Urothelium cell line (cell line): ENCODE data around the gene MT1A.

Experiments used
- DNase-seq: peaks from one replicate; pipeline ENCODE4 v3.0.0; 2011; ENCODE audit warnings: low spot score, mixed read lengths
- FAIRE-seq: peaks from 2 replicates; lab custom pipeline; 2011; peaks lifted over from hg19 to GRCh38; lab: Jason Lieb, UNC

MT1A gene

DNA sequence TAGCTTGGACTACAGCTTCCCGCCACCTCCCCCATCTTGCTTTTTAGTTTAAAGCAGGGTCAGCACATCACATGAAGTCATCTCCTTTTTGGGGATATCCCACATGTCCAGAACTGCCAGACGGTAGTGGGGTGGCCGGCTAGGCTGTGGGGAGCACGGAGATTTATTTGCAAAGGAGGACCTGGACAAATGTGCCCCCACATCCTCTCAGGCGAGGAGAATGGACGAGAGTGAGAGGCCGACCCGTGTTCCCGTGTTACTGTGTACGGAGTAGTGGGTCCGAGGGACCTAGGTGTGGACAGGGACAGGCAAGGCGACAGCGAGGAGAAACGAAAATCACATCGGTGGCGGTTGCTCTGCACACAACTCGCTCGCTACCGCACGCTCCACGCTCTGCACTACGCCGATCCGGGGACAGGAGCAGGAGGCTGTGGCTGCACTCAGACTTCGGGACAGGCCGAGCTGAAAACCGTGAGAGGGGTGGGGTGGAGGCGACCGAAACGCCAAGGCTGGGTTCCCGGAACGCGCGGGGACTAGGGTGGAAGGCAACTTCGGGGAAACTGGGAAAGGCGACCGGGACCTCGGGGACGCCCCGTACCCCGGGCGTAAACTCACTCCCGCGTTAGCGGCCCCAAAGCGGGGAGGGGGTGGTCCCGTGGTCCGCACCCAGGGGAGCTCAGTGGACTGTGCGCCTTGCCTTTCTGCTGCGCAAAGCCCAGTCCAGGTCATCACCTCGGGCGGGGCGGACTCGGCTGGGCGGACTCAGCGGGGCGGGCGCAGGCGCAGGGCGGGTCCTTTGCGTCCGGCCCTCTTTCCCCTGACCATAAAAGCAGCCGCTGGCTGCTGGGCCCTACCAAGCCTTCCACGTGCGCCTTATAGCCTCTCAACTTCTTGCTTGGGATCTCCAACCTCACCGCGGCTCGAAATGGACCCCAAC is at the start of gene MT1A:
Gene MT1A (plus strand): TSS at position 853 of the 937 bp plus-strand sequence. CDS start 73 bp downstream, at position 926.
- no peak for FAIRE-seq
- no peak for DNase-seq

DNA sequence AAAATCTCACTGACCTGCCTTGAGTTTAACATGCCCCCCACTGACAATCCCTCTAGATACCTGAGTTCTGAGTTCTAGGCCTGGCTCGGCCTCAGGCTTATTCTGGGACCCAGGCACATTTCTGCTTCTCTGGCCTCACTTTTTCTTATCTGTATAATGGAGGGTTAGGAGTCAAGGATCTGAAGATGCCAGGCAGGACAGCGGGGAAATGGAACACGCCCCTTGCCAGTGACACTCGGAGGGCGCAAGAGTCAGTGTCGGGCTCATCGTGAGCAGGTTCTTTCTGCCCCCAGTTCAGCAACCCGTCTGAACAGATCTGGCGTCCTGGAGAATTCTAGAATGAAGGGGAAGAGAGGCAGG is 49.7 kb upstream of the MT1A start:
- DNase-seq = no peak
- FAIRE-seq = no peak

DNA sequence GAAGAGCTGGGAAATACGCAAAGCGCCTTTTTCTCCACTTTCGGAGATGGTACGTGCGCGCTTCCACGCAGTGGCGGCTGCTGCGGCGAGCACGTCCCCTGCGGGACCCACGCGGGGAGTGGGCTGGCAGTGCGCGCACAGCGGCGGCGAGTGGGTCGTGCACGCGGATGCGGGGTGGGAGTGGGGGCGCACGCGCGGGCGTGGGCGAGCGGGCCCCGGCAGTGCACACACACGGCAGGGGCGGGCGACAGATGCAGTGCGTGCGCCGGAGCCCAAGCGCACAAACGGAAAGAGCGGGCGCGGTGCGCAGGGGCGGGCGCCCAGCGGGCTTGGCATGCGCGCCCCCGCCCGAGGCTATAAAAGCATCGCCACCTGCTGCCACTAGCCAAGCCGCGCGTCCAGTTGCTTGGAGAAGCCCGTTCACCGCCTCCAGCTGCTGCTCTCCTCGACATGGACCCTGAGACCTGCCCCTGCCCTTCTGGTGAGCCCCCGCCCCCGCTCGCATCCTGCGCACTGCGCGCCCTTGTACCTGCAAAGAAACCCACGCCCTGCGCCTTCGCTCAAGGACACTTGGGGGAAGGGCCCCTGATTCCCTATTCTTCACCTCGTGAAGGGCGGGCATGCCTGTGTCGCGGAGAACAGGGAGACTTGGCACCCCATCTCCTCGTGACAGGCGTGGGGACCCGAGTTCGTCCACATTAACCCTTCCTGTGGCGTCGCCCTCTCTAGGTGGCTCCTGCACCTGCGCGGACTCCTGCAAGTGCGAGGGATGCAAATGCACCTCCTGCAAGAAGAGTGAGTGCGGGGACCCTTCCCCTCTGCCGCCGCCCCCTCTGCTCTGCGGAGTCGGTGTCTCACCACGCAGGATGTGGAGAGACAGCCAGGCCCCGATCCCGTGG is 49.1 kb upstream of the MT1A start, which contains the start of gene MT3:
Gene MT3 (plus strand): TSS at position 388 of the 899 bp plus-strand sequence. CDS start 63 bp downstream, at position 451.
- FAIRE-seq = no peak
- DNase-seq = no peak

DNA sequence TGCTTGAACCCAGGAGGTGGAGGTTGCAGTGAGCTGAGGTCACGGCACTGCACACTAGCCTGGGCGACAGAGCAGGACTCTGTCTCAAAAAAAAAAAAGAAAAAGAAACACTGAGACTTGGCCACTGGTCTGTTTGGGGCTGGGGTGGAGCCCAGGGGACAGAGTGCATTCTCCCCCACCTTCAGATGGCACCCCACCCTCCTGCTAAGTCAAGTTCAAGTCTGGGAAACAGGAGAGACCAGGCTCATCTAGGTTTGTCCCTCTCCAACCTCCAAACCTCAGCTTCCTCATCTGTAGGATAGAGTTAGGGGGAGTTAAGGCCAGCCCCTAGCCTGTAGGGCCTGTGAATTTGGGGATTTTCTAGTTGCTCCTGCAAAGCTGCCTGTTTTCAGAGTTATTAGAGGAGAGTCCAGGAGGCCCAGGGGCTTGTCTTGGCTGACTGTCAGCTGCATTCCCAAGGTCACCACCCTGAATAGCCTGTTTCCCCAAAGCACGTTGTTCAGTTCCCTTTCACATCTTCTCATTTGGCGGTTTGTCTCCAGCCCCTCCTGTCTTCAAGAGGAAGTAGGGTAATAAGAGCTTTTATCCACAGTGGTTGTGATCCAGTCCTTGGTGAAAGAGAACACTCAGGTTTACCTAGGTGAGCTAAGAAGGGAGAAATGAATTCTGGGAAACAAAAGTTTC is 46.9 kb upstream of the MT1A start:
- DNase-seq (no peak), FAIRE-seq (no peak)

DNA sequence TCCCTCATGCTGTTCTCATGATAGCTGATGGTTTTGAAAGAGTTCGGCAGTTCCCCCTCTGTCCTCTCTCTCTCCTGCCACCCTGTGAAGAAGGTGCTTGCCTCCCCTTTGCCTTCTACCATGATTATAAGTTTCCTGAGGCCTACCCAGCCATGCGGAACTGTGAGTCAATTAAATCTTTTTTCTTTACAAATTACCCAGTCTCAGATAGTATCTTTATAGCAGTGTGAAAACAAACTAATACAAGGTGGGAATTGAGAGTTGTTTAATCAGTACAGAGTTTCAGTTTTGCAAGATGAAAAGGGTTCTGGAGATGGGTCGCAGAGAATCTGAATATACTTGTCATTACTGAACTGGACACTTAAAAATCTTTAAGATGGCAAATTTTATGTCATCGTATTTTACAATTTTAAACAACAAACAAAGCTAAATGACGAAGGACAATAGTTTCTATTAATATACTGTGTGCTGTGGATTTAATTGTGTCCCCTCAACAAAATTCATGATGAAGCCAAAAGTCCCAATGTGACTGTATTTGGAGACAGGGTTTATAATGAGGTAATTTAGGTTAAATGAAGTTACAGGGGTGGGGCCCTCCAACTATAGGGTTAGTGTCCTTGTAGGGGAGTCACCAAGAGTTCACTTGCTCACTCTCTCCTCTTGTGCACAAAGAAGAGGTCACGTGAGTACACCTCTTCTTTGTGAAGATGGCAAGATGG is 44.7 kb upstream of the MT1A start:
- FAIRE-seq (no peak), DNase-seq (no peak)

DNA sequence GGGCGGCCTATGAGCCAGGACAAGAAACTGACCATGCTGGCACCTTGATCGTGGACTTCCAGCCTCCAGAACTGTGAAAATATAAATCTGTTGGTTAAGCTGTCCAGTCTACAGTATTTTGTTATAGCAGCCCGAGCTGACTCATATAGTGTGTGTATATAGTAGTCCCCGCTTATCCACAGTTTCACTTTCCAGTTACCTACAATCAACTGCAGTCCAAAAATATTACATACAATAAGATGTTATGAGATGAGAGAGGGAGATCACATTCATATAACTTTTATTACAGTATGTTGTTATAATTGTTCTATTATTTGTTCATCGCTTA is 44.2 kb upstream of the MT1A start:
- DNase-seq = no peak
- FAIRE-seq = no peak

DNA sequence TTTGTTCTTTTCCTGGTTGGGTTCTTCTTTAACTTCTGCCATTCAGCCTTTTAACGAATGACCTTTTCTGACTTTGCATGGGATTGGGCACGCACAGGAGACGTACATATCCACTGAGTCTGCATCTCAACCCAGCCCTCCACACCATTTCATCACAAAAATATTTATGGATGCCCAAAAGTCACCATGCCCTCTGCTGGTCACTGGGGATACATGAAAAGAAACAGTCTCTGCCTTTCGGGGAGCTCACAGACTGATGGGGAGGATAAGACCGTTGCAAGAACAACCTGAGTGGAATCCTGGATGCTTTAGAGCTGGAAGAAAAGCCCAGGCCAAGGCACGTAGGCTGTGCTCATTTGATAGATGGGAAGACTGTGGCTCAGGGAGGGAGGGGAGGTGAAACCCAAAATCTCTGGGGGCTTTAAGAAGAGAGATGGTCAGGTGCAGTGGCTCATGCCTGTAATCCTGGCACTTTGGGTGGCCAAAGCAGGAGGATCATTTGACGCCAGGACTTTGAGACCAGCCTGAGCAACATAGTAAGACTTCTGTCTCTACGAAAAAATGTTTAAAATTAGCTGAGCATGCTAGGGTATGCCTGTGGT is 38.0 kb upstream of the MT1A start:
- FAIRE-seq = peak; percentile 13
- DNase-seq = peak; percentile 72

DNA sequence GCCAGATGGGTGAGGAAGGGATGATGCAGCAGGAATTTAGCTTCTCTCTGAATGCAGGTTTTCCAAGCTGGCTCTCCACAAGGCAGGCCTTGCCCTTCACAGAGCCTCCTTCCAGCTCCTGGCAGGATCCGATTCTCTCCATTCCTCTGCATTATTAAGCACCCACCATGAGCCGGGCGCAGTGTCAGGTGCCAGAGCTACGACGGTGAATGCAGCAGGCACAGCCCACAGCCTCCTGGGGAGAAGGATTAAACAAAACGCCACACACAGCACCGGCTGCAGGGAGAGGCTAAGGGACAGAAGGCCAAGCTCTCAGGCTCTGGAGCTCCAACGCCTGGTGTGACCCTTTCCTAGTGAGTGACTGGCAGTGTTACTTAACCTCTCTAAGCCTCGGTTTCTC is 37.1 kb upstream of the MT1A start:
- DNase-seq (no peak), FAIRE-seq (no peak)

DNA sequence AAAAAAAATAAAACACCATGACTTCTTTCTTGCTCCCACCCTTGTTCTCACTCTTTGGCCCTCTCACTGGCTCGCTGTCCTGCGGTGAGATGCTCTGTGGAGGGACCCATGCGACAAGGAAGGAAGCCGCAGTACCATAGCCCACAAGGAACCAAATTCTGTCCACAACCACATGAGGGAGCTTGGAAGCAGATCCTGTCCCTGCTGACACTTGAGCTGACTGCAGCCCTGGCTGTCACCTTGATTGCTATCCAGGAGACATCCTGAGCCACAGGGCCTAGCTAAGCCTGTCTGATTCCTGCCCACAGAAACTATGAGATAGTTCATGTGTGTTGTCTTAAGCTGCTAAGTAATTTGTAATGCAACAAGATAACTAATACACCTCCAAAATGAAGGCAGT is 34.9 kb upstream of the MT1A start:
- DNase-seq = no peak
- FAIRE-seq = no peak

DNA sequence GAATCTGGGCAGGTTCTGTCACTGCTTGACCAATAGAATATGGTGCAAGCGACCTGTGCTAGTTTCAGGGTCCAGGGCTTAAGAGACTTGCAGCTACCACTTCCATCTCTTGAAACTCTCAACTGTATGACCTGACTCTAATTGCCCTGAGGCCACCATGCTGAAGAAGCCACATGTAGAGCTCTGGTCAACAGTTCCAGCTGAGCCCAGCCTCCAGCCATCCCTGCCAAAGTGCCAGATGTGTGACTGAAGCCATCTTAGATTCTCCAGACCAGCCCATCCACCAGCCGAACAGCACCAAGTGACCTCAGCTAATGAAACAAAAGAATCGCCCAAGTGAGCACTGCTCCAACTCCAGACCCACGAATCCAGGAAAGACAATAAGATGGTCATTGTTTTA is 33.5 kb upstream of the MT1A start:
- FAIRE-seq (no peak), DNase-seq (no peak)

DNA sequence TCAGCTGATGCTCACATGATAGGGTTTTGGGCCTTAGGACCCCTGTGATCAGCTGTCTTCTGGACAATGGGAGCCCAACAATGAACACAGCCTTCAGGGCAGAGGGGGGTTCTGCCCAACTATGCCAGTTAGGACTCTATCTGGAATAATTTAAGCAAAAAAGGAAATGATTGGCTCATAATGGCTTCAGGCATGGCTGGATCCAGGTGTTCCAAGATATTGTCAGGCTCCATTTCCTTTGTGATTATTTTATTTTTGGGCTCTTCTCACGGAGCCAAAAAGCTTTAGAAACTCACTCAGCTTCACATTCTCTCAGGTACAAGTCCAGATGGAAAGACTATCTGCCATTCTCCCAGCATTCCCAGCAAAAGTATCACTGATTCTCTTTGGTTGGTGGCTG is 33.0 kb upstream of the MT1A start:
- no peak for DNase-seq
- FAIRE-seq = no peak

DNA sequence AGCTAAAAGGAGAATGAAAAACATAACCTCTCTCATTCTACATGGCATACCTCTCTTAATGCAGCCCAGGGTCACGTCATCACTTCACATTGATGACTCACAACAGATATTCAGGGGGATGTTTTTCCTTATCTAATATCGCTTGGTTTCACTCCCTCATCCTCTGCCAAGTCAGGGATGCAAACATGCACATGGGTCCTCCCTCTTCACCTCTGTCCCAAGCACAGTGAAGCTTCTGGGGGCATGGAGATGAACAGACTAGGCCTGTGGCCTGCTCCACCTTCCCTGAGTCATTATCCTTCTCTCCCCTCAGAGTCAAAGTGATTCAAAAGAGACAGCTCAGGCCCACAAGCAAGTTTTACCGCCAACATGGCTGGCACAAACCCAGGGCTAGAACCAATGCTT is 32.4 kb upstream of the MT1A start:
- FAIRE-seq = no peak

DNA sequence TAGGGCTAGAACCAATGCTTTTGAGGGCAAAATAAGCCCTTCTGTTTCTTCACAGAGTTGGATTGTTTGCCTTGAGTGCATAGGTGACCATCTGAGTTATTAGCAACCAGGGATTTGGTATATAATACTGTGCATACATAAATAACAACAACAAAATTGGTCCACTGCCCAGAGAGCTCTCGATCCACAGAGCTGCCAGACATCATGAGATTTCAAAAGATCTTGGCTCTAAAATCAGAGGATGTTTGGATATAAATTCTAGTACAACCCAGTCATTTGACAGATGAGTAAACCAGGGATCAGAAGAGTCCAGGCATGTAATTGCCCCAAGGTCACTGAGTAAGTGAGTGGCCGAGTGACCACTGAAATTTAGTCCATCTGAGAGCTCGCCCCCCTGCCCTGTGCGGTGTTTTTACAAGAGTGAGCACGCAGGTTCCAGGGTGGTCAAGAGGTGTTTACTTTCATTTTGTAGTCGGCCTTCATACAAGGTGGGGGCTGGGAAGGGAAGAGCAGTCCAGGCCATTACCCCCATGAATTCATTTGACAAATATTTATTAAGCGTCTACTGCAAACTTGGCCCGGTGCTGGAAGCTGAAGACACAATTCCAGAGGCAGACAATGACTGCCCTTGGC is 31.9 kb upstream of the MT1A start:
- FAIRE-seq (no peak), DNase-seq (no peak)

More for the DNA sequence above, 32.4 kb upstream of the MT1A start:
- peak; percentile 44 for DNase-seq

DNA sequence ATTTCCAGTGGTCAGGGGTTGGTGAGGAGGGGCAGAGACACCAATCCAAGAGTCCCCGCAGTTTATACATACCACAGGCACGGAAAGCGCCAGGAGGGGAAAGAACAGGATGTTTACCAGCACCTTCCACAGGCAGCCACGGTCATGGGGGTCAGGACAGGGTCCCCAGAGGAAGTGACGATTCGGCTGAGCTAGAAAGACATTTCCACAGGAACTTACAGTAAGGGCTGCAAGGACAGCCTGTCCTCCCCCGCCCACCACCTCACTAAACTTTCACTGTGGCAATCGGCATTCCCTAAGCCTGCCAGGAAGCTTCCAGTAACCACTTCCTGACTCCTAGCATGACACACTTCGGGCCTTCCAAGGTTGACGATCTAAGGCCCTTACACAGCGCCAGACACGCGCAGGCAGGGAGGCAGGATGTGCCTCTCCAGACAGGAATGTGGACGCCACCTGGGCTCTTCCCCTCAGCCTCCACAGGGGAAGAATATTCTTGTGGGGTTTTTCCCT is 31.3 kb upstream of the MT1A start:
- DNase-seq (peak; percentile 89), FAIRE-seq (peak; percentile 17)

DNA sequence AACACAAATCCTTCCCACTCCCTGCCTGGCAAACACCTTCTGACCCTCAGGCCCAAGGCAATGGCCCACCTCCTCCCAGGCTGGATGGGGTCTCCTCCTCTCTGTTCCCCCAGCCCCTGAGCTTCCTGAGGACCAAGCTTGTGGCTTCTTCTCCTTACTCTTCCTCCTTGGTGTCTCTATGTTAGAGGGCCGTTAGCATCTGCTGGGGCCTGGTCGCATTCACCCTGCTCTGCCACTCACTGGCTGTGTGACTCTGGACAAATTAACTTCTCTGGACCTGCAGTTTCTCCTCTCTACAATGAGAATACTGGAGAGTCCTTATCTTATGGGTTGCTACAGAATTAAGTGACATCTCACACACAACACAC is 30.8 kb upstream of the MT1A start:
- DNase-seq (no peak), FAIRE-seq (no peak)

DNA sequence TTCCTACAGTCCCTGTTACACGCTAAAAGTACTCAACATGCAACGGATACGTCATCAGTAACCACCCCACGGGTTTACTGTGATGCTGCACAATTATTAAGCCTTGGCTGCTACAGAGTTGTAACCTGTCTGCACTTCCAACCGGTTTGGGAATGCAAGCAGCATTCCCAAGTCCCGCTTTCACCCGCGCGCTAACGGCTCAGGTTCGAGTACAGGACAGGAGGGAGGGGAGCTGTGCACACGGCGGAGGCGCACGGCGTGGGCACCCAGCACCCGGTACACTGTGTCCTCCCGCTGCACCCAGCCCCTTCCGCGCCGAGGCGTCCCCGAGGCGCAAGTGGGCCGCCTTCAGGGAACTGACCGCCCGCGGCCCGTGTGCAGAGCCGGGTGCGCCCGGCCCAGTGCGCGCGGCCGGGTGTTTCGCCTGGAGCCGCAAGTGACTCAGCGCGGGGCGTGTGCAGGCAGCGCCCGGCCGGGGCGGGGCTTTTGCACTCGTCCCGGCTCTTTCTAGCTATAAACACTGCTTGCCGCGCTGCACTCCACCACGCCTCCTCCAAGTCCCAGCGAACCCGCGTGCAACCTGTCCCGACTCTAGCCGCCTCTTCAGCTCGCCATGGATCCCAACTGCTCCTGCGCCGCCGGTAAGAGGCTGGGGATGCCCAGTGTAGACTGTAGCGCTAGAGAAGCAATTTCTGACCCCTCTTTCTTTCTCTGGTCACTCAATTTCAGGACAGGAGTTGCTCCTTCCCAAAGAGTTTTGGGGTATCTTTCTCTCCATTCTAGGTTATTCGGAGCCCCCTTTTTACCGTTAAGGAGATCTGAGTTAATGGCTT is 30.2 kb upstream of the MT1A start, which contains the start of gene MT2A:
Gene MT2A (plus strand): TSS at position 542 of the 833 bp plus-strand sequence. CDS start 72 bp downstream, at position 614.
- DNase-seq (peak; percentile 96), FAIRE-seq (no peak)

DNA sequence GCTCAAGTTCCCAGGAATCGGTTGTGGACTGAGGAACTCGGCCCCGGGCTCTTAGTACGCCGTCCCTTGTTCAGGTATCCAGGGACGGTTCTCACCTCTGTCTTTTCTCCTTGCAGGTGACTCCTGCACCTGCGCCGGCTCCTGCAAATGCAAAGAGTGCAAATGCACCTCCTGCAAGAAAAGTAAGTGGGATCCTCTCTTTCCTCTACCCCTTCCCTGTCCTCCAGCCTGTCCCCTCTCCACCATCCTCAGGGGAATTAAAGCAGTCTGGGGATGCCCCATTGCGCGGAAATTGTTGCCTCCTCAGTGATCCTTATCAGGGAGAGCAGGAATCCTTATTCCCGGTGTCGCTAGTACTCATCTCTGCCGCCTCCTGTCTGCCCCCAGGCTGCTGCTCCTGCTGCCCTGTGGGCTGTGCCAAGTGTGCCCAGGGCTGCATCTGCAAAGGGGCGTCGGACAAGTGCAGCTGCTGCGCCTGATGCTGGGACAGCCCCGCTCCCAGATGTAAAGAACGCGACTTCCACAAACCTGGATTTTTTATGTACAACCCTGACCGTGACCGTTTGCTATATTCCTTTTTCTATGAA is 29.5 kb upstream of the MT1A start:
- FAIRE-seq = no peak
- no peak for DNase-seq

DNA sequence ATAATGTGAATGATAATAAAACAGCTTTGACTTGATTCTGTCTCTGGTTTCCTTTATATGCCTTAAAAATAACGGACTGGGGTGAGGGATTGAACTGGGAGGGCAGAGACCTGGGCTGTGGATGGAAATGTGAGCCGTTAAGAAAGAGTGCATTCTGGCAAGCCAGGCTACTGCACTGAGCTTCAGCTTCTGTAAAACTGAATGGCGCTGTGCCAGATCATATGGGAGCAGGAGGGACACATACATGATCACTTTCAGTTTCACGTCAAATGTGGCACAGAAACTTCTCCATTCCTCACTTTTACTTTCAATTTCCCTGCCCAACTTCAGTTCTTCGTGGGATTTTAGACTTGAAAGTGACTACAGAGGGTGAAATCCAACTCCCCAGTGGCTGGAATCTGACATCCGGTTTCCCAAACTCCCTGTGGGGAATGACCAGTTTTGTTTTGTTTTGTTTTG is 29.0 kb upstream of the MT1A start:
- DNase-seq (peak; percentile 41), FAIRE-seq (no peak)
